Fibroblast of pulmonary artery (primary cell): ENCODE data around the gene BEAN1.
A peak's percentile ranks its signal among the peaks of the same experiment; 100 is the strongest.

Source experiments
- DNase-seq: peaks from one replicate; pipeline ENCODE4 v3.0.0-alpha.2; 2010; ENCODE audit warnings: low read depth
- H3K4me3 ChIP-seq: replicated peaks from 2 replicates; pipeline ENCODE4 v1.5.1; 2011; ENCODE audit warnings: low read depth, mild to moderate bottlenecking, control low read depth, low read length, moderate library complexity
- CTCF ChIP-seq: IDR thresholded peaks from 2 replicates; pipeline ENCODE4 v1.5.1; 2011; ENCODE audit warnings: mild to moderate bottlenecking, control low read depth, low read length, inconsistent platforms; ENCODE audit errors: missing control alignments

BEAN1 gene

GRCh38 chr16:66397736-66398433 is 29.2 kb upstream of the BEAN1 start:
- TF ChIP-seq CTCF: no peak
- no peak overlapping the region for H3K4me3 ChIP-seq
- DNase-seq: no peak

GRCh38 chr16:66399031-66399430 is 28.1 kb upstream of the BEAN1 start:
- no peak for TF ChIP-seq CTCF
- H3K4me3 ChIP-seq: no peak overlapping the region
- peak; percentile 63 for DNase-seq

- peak; percentile 83 for DNase-seq
- H3K4me3 ChIP-seq: no peak overlapping the region
- TF ChIP-seq CTCF: no peak
These were observed 27.2 kb upstream of the BEAN1 start for GRCh38 chr16:66399930-66400329.

- DNase-seq: no peak
- no peak overlapping the region for H3K4me3 ChIP-seq
- TF ChIP-seq CTCF: no peak
These were observed 26.4 kb upstream of the BEAN1 start for GRCh38 chr16:66400503-66401380.

GRCh38 chr16:66401610-66402009 is 25.5 kb upstream of the BEAN1 start:
- no peak for TF ChIP-seq CTCF
- DNase-seq: no peak
- H3K4me3 ChIP-seq: no peak overlapping the region

- no peak overlapping the region for H3K4me3 ChIP-seq
- no peak for DNase-seq
- TF ChIP-seq CTCF: no peak
These were observed 24.9 kb upstream of the BEAN1 start for GRCh38 chr16:66402166-66402565.
